HG02938 (cell line): ENCODE measurements around the gene JMJD8.

ENCODE experiments used
- ATAC-seq: cut with Tn5 transposase; IDR thresholded peaks from one replicate; pipeline ENCODE4 v1.9.1; 2021; ENCODE audit warnings: mild to moderate bottlenecking, moderate library complexity; ENCODE audit not compliant: unreplicated experiment

Gene JMJD8, protein sequence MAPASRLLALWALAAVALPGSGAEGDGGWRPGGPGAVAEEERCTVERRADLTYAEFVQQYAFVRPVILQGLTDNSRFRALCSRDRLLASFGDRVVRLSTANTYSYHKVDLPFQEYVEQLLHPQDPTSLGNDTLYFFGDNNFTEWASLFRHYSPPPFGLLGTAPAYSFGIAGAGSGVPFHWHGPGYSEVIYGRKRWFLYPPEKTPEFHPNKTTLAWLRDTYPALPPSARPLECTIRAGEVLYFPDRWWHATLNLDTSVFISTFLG

DNA sequence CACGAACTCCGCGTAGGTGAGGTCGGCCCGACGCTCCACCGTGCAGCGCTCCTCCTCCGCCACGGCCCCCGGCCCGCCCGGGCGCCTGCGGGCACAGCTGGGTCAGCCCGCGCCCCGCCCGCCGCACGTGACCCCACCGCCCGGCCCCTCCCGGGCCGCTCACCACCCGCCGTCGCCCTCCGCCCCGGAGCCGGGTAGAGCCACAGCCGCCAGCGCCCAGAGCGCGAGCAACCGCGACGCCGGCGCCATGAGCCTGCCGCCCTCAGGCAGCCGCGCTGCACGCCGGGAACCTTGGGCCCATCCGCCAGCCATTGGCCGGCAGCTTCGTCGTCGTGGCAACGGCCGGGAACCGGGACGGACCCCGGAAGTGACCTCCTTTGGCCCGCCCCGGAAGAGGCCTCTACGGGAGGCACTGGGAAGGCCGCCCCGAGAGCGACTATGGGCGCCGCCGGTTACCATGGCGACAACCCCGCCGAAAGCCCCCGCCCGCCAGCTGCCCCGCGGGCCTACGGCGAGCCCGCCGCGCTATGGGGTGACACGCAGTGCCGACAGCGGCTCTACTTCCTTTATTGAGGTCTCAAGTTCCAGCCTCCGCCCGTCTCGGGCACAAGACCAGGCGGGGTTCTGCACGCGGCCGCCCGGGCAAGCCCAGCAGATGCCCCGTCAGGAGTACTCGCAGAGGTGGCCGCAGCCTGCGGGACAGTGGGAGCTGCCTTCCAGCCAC is at the start of gene JMJD8:
JMJD8 (minus strand) TSS at position 264 of the 724 bp plus-strand sequence; CDS start at position 249, 15 bp downstream.
- peak; percentile 54 for ATAC-seq

DNA sequence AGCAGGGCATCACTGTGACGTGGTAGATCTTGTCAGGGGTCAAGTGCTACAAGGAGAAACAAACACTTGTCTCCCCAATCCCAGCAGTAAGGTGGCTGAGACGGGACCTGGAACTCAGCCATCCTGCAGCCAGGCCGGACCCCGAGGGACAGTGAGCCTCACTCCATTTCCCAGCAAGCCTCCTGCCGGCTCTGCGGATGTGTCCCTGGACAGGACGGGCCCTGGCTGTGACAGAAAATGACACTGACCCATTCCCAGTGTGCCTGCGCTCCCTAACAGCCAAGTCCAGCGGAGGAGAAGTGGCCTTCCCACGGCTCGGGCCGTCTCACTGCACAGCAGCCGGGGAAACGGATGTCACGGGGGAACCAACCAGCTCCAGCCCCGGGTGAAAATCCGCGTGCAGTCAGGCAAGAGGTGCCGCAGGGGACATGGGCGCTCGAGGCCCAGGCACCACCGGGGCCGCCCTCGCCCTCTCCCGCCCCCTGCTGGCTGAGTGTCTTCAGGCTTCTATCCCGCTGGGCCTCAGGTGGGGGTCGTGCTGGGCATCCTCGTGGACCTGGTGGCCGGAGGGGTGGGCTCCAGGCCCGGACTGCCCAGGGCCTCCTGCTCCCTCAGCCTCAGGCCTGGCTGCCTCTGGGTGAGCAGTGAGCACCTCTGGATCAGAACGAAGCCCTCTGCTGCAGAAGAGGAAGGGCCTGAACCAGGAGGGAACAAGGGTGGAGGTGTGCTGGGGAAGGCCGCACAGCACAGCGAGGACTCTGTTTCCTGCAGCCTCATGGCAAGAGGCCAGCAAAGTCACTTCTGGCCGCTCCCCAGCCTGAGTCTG is 49.5 kb upstream of the JMJD8 start:
- no peak for ATAC-seq

DNA sequence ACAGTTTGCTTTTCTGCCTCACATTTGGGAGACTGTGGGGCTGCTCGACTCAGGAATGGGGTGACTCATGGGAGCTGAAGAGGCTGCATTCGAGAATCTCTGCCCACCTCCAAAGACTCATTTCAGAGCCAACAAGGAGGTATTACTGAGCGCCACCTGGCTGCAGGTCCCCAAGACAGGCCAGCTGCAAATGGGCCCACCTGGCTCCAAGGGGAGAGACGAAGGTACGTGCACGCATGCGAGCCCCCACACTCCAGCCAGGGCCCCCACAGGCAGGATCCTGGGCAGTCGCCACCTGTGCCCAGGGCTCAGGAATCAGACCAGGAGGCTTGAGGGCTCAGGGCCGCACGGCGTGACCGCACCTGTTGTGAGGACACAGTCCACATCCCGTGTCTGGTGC is 48.8 kb upstream of the JMJD8 start:
- no peak for ATAC-seq

DNA sequence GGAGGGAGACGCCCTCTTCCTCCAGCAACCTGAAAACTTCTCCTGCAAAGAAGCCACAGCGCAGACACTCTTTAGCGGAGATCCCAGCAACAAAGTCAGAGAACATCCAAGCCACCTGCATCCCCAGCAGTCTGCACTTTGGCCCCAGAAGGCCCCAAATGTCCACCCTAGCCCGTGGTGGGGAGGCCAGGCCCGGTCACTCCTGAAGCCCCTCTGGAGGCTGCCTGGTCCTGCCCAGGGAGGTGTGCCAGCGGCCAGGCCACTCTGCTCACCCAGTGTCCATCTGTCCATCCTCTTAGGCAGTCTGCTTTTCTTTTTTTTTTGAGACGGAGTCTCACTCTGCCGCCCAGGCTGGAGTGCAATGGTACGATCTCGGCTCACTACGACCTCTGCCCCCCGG is 48.2 kb upstream of the JMJD8 start:
- no peak for ATAC-seq

DNA sequence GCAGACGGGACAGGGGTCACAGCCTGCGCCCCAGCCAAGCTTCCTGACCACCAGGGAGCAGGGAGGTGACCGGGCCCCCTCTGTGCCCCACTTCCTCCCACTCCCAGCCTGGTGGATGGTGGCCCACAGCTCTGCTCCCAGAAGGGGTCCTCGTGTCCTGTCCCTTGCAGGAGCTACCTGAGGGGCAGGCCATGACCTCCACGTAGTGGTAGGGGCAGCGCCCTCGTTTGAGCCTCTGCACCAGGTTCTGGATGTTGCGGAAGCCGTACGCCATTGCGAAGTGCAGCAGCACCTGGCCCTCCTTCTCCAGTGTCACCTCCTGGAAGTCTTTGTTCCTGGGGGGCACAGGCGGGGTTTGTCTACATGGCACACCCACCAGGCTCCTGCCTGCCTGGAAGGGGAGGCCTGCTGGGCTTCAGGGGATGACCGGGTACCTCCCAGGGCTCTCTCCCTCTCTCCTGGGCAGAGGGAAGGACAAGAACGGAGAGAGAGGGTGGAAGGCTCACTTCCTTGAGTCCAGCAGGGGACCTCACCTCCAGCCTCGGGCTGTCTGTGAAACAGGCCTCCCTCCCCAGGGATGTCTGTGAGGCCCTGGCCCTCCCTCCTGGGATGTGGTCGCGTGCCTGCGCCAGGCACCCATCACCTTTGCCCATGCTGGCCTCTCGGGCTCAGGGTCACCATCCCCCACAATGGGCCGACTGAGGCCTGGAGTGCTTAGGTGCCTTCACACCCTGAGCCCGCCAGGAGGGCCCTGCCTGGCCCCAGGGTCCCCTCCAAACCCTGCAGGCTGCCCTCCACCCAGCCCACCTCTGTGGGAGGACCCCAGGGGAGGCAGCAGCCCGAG is 46.8 kb upstream of the JMJD8 start:
- ATAC-seq, result no peak

DNA sequence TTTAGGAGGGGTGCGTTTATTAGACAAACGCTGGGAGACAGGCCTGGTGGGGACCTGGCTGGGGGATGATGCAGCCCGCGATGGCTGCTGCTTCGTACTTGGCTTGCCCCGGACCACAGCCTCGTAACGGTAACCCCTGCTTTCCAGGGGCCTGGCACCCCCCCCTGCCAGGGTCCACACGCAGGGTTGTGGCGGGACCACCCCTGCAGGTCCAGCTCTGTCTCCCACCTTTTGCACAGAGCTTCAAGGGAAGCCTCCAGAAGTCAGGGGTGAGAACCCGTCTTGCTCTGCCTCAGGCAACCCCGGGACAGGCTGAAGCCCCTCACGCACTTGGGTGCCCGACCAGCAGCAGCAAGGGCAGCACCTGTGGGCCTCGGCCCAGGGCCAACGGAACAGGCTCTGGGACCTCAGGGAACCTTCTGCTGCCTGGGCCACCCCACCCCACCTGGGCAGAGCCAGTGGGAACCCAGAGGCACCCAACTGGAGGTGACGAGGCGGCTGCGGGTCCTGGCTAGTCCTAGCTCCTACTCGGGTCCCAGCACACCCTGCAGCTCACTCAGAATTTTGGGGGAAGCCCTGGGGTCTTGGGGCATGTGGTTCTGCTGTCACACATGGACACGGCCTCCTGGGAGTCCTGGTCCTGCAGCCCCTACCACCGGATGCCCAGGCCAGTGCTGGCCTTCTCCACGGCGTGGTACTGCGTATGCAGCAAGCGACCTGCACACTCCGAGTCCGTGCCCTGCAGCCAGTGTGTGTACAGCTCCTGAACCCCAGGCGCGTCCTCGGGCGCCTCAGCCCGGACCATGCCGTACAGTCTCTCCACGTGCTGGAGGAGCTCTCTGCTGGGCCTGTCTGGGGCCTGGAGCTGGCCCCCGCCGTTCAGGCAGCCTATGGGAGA is 45.9 kb upstream of the JMJD8 start:
- ATAC-seq, result no peak

DNA sequence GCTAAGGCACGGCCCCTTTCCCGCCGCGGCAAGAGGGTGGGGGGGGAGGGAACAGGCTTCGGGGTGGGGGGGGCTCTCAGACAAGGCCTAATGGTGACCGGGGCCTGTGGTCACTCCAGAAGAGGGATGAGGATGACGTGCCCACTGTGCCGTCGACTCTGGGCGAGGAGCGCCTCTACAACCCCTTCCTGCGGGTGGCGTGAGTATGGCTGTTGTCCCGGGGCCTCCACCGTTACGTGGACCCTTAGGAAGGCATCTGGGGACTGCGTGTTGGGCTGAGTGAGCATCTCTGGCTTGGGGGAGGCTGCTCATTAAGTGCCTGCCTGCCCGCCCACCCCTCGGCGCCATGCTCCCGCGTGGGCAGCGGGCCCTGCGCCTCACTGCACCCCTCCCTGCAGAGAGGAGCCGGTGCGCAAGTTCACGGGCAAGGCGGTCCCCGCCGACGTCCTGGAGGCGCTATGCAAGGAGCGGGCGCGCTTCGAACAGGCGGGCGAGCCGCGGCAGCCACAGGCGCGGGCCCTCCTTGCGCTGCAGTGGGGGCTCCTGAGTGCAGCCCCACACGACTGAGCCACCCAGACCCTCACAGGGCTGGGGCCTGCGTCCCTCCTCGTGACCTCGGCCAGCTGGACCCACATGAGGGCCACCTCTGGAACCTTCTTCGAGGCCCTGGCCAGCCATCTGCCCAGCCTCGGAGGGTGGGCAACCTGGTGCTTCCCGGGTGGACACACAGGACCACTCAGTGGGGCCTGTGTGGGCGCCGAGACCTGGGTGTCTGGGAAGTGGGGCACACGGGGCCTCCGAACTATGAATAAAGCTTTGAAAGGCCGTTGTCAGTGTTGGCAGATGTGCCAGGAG is 45.0 kb upstream of the JMJD8 start:
- ATAC-seq, result no peak

DNA sequence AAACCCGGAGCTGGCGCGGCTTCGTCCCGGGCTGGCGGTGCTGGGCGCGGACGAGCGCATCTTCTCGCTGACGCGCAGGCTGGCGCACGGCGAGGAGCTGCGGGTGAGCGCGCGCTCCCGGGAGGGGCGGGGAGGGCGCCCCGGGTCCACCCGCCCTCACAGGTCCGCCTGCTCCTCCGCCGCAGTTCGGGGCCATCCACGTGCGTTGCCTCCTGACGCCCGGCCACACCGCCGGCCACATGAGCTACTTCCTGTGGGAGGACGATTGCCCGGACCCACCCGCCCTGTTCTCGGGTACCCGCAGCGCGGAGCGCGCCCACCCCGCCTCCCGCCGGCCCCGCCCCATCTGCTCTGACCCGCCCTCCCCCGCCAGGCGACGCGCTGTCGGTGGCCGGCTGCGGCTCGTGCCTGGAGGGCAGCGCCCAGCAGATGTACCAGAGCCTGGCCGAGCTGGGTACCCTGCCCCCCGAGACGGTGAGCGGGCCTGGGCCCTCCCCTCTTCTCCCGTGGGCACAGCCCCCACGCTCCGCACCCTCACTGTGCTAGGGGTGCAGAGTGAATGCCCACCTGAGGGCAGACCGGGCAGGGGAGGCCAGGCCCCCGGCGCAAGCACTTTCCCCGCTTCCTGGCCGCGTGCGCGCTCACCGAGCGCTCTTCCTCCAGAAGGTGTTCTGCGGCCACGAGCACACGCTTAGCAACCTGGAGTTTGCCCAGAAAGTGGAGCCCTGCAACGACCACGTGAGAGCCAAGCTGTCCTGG is 44.2 kb upstream of the JMJD8 start:
- no peak for ATAC-seq

DNA sequence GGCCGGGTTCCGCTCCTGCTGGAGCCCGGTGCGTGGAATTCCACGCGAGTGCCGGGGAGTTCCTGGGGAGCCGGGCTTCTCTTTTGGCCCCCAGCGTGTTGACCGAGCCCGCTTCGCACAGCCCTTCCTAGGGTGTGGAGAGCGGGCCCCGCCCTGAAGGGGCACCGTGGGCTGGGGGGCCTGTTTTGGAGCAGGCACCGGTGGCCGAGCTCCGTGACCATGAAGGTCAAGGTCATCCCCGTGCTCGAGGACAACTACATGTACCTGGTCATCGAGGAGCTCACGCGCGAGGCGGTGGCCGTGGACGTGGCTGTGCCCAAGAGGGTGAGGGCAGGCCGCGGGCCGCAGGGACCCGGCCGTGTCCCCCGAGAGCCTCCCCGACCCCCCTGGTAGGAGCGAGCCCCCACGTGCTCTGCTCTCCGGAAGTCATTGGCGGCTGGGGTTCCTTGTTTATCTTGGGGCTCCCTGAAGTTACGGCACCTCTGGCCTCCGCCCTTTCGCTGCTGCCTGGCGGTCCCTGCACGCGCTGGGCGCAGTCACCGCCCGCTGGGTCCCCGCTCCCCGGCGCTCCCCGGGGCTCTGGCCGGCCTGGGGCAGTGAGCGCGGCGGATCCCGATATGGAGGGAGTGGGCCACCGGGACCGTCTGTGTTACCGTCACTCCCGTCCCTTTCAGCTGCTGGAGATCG is 43.3 kb upstream of the JMJD8 start:
- no peak for ATAC-seq

DNA sequence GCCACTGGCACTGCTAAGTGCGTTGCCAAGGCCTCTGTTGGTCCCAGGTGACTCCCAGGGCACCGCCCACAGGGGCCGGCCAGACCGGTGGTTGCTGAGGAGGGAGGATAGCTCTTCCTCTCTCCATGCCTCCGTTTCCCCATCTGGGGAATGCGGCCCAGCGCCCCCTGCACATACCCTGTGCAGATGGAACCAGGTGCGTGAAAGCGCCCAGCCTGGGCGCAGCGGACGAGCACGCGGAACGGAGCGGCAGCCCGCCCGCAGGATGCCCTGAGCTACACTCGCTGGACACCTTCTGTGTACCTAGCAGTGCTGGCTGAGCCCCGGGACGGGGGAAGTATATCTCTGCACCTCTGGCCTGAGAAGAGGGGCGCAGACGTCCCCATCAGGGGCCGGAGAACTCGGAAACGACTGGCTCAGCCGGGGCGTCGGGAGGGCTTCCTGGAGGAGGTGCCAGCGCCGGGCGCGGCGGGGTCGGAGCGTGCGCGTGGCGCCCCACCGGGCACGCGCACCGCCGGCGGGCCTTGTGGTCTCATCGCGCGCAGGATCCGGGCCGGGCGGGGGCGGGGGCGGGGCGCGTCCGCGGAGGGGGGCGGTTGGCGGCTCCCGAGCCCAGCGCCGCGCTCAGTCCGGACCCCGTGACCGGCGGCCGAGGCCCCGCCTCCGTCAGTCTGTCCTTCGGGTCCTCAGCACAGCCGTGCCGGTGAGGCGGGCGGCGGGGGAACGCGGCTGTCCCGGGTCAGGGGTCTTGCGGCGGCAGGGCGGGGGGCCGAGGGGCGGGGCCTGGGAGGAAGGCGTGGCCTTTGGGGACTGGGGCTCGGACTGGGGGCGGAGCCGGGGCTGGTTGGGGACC is 42.5 kb upstream of the JMJD8 start, which contains the start of the genes CCDC78 and HAGHL:
CCDC78 (minus strand) TSS at position 6 of the 853 bp plus-strand sequence. CDS start 76 bp downstream, outside the sequence.
HAGHL (plus strand) TSS at position 669 of the 853 bp plus-strand sequence. CDS start 404 bp downstream, outside the sequence.
- ATAC-seq, result no peak

DNA sequence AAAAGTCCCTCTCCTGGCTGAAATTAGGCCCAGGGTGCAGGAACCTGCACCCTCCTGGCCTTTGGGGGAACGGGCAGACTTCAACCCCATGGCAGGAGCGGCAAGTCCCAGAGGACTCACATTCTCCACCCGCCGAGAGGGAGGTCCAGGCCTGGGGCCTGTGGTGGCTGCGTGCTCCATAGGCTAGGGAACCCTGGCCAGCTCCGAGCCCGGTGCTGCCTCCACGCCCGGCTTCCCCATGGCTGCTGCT is 42.0 kb upstream of the JMJD8 start:
- ATAC-seq, result no peak

DNA sequence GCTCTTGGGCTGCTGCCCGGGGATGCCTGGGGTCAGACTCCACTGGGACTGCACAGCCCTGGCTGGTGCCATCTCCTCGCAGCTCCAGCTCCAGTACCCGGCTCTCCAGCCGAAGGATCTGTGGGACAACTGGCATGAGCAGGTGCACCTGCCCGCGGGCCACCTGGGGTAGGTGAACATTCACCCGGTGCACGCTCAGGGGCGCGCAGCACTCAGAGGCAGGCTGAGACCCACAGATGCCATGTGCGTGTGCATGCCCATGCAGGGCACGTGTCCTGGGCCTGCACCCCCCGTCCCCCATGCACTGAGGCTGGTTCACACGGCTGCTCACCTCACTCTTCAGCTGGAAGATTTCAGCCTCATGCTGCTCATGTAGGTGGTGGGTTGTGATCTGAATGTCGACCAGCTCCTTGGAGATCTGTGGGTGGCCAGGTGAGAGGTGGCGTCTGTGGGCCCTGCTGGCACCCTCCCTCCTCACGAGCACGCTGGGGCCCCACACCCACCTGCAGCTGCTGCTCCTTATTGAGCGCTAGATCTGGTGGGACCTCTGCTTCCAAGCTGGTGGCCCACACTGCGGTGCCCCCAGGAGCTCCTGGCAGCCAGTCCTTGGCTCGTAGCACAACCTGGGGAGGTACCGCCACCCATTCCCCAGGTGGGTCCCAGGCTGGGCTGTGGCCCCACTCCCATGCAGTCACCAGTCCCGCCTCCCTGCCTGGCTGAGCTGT is 41.5 kb upstream of the JMJD8 start:
- no peak for ATAC-seq

DNA sequence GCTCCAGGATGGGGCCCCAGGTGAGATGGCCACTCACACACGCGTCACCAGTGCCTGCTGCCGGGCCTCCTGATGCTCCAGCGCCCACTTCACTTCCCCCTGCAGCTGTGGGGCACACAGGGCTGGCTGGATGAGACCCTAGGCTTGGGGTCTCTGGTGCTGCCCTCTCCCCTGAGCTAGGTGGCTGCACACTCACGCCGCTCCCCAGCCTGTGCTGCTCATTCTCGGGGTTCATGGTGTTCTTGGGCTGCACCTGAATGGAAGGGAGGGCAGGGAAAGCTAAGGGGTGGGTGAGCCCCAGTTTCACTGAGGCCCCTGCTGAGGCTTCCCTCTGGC is 40.9 kb upstream of the JMJD8 start:
- ATAC-seq, result no peak

DNA sequence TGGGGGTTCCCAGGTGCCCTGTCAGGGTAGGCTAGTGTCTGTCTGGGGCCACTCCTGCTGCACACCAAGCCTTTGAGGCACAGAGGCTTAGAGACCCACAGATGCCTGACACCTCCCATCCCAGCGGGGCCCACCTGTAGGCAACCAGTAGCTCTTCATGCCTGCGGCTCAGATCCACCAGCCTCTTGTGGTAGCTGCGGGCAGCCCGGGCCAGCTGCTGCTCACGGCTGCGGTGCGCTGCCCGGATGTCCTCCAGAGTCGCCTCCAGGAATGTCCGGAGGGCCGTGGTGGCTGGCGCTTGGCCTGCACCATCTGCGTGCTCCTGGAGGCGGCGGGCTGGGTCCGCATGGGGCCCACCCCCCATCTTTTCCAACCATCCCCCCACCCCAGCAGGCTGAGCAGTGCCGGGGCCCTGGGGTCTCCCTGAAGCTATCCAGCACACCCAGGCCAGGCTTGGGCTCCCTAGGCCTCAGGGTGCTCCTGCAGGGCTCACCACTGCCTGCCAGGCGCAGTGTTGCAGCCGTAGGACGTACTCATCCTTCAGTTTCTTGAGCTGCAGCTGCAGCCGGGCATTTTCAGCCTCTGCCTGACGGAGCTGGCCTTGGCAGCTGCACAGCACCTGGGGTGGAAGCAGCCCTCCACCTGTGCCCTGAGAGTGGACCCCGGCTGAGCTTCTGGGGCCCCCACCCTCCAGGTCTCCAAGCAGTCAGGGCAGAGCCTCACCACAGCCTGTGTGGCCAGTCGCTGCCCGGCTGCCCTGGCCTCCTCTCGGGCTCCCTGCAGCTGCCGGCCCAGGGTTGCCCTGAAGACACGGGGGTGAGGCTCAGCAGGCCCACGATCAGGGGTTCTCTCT is 40.3 kb upstream of the JMJD8 start:
- no peak for ATAC-seq

DNA sequence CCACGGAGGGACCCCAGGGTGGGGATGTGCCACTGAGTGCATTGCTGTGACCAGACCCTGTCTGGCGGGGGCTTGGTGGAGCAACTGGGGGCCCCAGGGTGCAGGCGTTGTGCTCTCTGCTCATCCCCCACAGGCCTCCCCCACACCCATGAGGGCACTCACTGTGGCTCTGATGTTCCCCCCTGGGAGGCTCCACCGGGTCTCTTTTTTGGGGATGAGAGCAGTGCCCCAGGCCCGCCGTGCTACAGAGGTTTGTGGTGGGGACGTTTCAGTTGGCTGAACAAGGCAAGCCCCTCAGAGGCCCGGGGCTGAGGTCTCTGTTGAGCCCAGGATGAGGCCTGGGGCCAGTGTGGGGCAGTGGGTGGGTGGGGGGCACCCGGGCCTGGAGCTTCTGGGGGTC is 39.6 kb upstream of the JMJD8 start:
- ATAC-seq, result no peak
